Thyroid gland (tissue), 4 donors: ENCODE measurements around the gene AMBP.

Experiments
- CTCF ChIP-seq, 6 experiments: fragments of 200-600 bp in 3 of 6; fragments of 450-650 bp in 3 of 6; sonication (generic) in 3 of 6; IDR thresholded peaks; one replicate each; pipeline ENCODE4 v1.5.1; 2016 to 2019; ENCODE audit warnings: antibody characterized with exemption in 6 of 6, mild to moderate bottlenecking in 2 of 6, inconsistent platforms in 1 of 6, moderate library complexity in 1 of 6
- POLR2A ChIP-seq, 2 donors: fragments of 450-650 bp; IDR thresholded peaks; one replicate each; pipeline ENCODE4 v1.6.1; 2017; ENCODE audit warnings: antibody characterized with exemption in 2 of 2, mild to moderate bottlenecking in 2 of 2, moderate library complexity in 1 of 2

DNA sequence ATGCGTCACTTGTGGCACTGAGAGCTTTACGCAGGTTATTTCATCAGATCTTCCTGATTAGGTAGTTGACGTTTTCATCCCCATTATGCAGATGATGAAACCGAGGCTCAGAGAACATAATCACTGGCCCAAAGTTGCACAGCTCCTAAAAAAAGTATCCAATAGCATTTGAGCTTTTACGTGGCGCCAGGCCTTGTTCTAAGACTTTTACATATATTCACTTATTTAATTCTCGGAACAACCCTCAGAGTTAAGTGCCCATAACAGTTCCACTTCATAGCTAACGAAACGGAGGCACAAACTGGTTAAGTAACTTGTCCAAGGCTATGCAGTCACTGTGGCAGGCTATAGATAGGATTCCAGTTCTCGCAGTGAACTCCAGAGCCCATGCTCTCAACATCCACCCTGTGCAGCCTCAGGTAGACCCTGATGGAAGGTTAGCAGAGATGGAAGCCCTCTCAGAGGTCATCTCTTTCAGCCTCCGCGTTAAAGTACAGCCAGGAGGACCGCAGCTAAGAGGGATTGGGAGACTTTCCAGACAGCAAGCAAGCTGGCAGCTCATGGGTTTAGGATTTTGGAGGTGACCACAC is 39.3 kb downstream of the AMBP start:
- TF ChIP-seq CTCF (IDR thresholded peaks at IDR 0.05) (no peak), POLR2A (IDR thresholded peaks at IDR 0.05) (no peak)
